Astrocyte (in vitro differentiated cells and primary cell): ENCODE results near the gene IGF2BP3. TPM values are rescaled to one million over a fixed set of nuclear protein-coding genes. Genes with fewer than 3 reads are reported as not detected.

ENCODE experiments used
- DNase-seq: peaks from one replicate; pipeline ENCODE4 v3.0.0-alpha.2; 2010; ENCODE audit warnings: low read depth
- FAIRE-seq: peaks from 2 replicates; lab custom pipeline; 2011; peaks lifted over from hg19 to GRCh38; lab: Jason Lieb, UNC
- H2AFZ ChIP-seq: 2 replicates; pipeline ENCODE4 v1.6.0; 2012; ENCODE audit warnings: low read depth, low read length, inconsistent platforms
- H3K27ac ChIP-seq: 2 replicates; pipeline ENCODE4 v1.5.1; 2011; ENCODE audit warnings: low read depth, low read length, inconsistent platforms
- H3K27me3 ChIP-seq: 2 replicates; pipeline ENCODE4 v1.6.0; 2011; ENCODE audit warnings: low read length, inconsistent platforms; ENCODE audit not compliant: insufficient read depth
- H3K36me3 ChIP-seq: 2 replicates; pipeline ENCODE4 v1.5.1; 2011; ENCODE audit warnings: low read length, inconsistent platforms; ENCODE audit not compliant: insufficient read depth
- H3K4me1 ChIP-seq: 2 replicates; pipeline ENCODE4 v1.5.1; 2011; ENCODE audit warnings: low read length, inconsistent platforms; ENCODE audit not compliant: insufficient read depth
- H3K4me2 ChIP-seq: 2 replicates; pipeline ENCODE4 v1.6.0; 2012; ENCODE audit warnings: low read length, inconsistent platforms
- H3K4me3 ChIP-seq: 2 replicates; pipeline ENCODE4 v1.5.1; 2011; ENCODE audit warnings: low read depth, mild to moderate bottlenecking, low read length, inconsistent platforms; ENCODE audit not compliant: insufficient read depth
- H3K79me2 ChIP-seq: 2 replicates; pipeline ENCODE4 v1.6.0; 2012; ENCODE audit warnings: mild to moderate bottlenecking, low read length, inconsistent platforms; ENCODE audit not compliant: insufficient read depth
- H3K9ac ChIP-seq: 2 replicates; pipeline ENCODE4 v1.6.0; 2012; ENCODE audit warnings: mild to moderate bottlenecking, low read length, inconsistent platforms
- H3K9me3 ChIP-seq: 2 replicates; pipeline ENCODE4 v1.5.1; 2012; ENCODE audit warnings: low read depth, mild to moderate bottlenecking, low read length, inconsistent platforms; ENCODE audit not compliant: insufficient read depth
- H4K20me1 ChIP-seq: 2 replicates; pipeline ENCODE4 v1.6.0; 2012; ENCODE audit warnings: low read length, inconsistent platforms; ENCODE audit not compliant: insufficient read depth
- H3K27ac Mint-ChIP-seq: one replicate; pipeline ENCODE4 v1.8.0; 2021; ENCODE audit warnings: mild to moderate bottlenecking, mixed read lengths; ENCODE audit not compliant: unreplicated experiment
- H3K27me3 Mint-ChIP-seq: one replicate; pipeline ENCODE4 v1.8.0; 2021; ENCODE audit warnings: low read depth, mixed read lengths; ENCODE audit not compliant: unreplicated experiment
- H3K36me3 Mint-ChIP-seq: one replicate; pipeline ENCODE4 v1.8.0; 2021; ENCODE audit warnings: low read depth, mixed read lengths; ENCODE audit not compliant: unreplicated experiment
- H3K4me1 Mint-ChIP-seq: one replicate; pipeline ENCODE4 v1.8.0; 2021; ENCODE audit warnings: low read depth, mixed read lengths; ENCODE audit not compliant: unreplicated experiment
- H3K4me3 Mint-ChIP-seq: one replicate; pipeline ENCODE4 v1.8.0; 2021; ENCODE audit warnings: mild to moderate bottlenecking, moderate library complexity, mixed read lengths; ENCODE audit not compliant: unreplicated experiment
- H3K9me3 Mint-ChIP-seq: one replicate; pipeline ENCODE4 v1.8.0; 2021; ENCODE audit warnings: mild to moderate bottlenecking, mixed read lengths; ENCODE audit not compliant: unreplicated experiment
- CTCF ChIP-seq: IDR thresholded peaks from 2 replicates; pipeline ENCODE4 v1.5.1; 2011; ENCODE audit warnings: low read depth, mild to moderate bottlenecking, inconsistent platforms, low read length, moderate library complexity; ENCODE audit not compliant: insufficient read depth
- EZH2 ChIP-seq: IDR thresholded peaks from 2 replicates; pipeline ENCODE4 v1.6.1; 2012; ENCODE audit warnings: mild to moderate bottlenecking, low read length, inconsistent platforms; ENCODE audit not compliant: insufficient read depth
- total RNA-seq: library from RNA; stranded (reverse); gene quantifications from 2 replicates; pipeline ENCODE4 v1.2.1, GENCODE V29; 2021

The IGF2BP3 gene
- total RNA-seq, 1 donor from 2014 or later = 79.5 TPM

DNA sequence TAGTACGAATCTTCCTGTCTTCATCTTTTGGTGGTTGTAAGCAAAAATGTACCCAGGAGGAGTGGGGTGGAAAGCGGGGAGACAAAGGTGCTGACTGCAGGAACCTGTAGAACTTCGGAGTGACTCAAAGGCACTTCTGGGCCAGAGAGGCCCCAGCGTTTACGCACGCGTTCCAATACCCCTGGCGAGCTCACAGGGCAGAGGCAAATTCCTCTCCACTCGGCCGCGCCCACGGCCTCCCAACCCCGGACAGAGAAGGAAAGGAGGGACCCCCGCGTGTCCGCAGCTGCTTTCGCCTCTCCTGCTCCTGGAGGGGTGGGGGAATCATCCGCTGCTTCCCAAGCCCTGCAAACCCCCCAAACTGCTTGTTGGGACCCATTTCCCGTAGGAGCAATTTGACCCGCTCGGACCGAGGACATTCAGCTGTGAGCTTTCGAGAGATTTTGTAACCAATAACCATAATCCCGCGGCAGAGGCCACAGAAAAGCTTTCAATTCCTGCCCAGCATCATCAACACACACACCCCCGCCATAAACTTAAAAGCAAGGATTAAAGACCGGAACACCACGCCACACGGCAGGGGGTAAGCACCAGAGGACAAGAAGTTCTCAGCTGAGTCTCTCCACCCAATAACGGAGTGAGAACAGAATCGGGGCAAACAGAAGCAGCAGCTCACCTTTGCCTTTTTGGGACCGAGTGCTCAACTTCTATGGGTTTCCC lies 2.3 kb downstream of the IGF2BP3 start:
- peaks cover 27% of the 10 kb centered on the region for H3K4me1 ChIP-seq
- Mint-ChIP-seq H3K4me1 (peaks cover 37% of the 10 kb centered on the region), H3K27ac (peak overlapping the region; percentile 96), H3K9me3 (peaks cover 2% of the 10 kb centered on the region), H3K36me3 (peaks cover 6% of the 10 kb centered on the region), H3K27me3 (no peaks in the 10 kb centered on the region), H3K4me3 (peak overlapping the region; percentile 99)
- peak overlapping the region; percentile 97 for H3K4me2 ChIP-seq
- DNase-seq (peak; percentile 65), FAIRE-seq (no peak)
- H2AFZ ChIP-seq = peak overlapping the region; percentile 12
- peaks cover 50% of the 10 kb centered on the region for H4K20me1 ChIP-seq
- peak overlapping the region; percentile 88 for H3K9ac ChIP-seq
- TF ChIP-seq CTCF = no peak
- TF ChIP-seq EZH2 = no peak
- no peaks in the 10 kb centered on the region for H3K9me3 ChIP-seq
- H3K36me3 ChIP-seq = no peaks in the 10 kb centered on the region
- peaks cover 86% of the 10 kb centered on the region for H3K79me2 ChIP-seq
- peak overlapping the region; percentile 80 for H3K27ac ChIP-seq
- no peaks in the 10 kb centered on the region for H3K27me3 ChIP-seq
- H3K4me3 ChIP-seq = peak overlapping the region; percentile 95

- peaks cover 86% of the 10 kb centered on the region for H3K79me2 ChIP-seq
- peaks cover 2% of the 10 kb centered on the region for H3K9me3 Mint-ChIP-seq
- peak overlapping the region; percentile 80 for H3K27ac ChIP-seq
- peaks cover 28% of the 10 kb centered on the region for H3K4me1 ChIP-seq
- no peak for DNase-seq
- no peak for TF ChIP-seq EZH2
- no peak for TF ChIP-seq CTCF
- no peak for FAIRE-seq
- H3K9ac ChIP-seq = peak overlapping the region; percentile 88
- peaks cover 34% of the 10 kb centered on the region for H3K4me1 Mint-ChIP-seq
- H3K9me3 ChIP-seq = no peaks in the 10 kb centered on the region
- H2AFZ ChIP-seq = peak overlapping the region; percentile 12
- H3K4me2 ChIP-seq = peak overlapping the region; percentile 97
- H3K4me3 ChIP-seq = peak overlapping the region; percentile 95
- H3K36me3 ChIP-seq = no peaks in the 10 kb centered on the region
- H3K27ac Mint-ChIP-seq = peak overlapping the region; percentile 96
- peak overlapping the region; percentile 99 for H3K4me3 Mint-ChIP-seq
- peaks cover 57% of the 10 kb centered on the region for H4K20me1 ChIP-seq
- H3K27me3 ChIP-seq = no peaks in the 10 kb centered on the region
- H3K36me3 Mint-ChIP-seq = peaks cover 6% of the 10 kb centered on the region
- H3K27me3 Mint-ChIP-seq = no peaks in the 10 kb centered on the region
These were observed 2.9 kb downstream of the IGF2BP3 start for GRCh38 chr7:23467291-23467805.

DNA sequence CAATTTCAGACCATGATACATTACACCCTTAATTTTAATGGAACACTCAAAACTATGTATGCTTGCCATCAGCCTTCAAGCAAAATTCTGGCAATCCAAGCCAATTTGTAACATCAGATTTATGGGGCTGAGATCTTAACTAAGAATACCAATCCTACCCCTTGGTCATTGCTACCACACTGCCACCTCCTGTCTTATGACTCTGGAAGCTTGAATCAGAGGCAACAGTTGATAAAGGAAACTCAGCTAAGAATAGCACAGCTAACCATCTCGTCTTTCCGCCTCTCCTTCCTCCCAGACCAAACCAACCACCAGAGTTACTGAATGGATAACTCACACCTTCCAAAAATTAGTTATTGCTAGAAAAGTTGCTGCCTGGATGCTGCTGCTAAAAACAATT lies 7.4 kb downstream of the IGF2BP3 start:
- Mint-ChIP-seq H3K4me1 (peaks cover 43% of the 10 kb centered on the region), H3K36me3 (peaks cover 4% of the 10 kb centered on the region), H3K27me3 (no peaks in the 10 kb centered on the region), H3K9me3 (peaks cover 2% of the 10 kb centered on the region), H3K27ac (peak overlapping the region; percentile 4), H3K4me3 (no peak overlapping the region)
- Histone ChIP-seq H3K79me2 (peaks cover 100% of the 10 kb centered on the region), H3K36me3 (no peaks in the 10 kb centered on the region), H4K20me1 (peaks cover 94% of the 10 kb centered on the region), H3K4me2 (peak overlapping the region; percentile 37), H3K9ac (no peak overlapping the region), H2AFZ (no peak overlapping the region), H3K27ac (no peak overlapping the region), H3K27me3 (no peaks in the 10 kb centered on the region), H3K4me3 (no peak overlapping the region), H3K4me1 (peaks cover 28% of the 10 kb centered on the region), H3K9me3 (no peaks in the 10 kb centered on the region)
- DNase-seq (peak; percentile 48), FAIRE-seq (no peak)
- TF ChIP-seq CTCF (no peak), EZH2 (no peak)
